Upper lobe of left lung (tissue), 6 donors: ENCODE results near the gene KLF2. TPM values are rescaled to one million over a fixed set of nuclear protein-coding genes. Genes with fewer than 3 reads are reported as not detected.

Source experiments
- ATAC-seq, 2 donors: fragments of 200-7000 bp; cut with Tn5 transposase; one replicate each; pipeline ENCODE4 v1.9.1; 2022; ENCODE audit warnings: mild to moderate bottlenecking in 2 of 2, moderate library complexity in 2 of 2; ENCODE audit not compliant: low FRiP score in 2 of 2
- DNase-seq, 2 donors: peaks; one replicate each; pipeline ENCODE4 v3.0.0-alpha.2; 2019 to 2020
- H3K27ac ChIP-seq, 4 donors: fragments of 200-600 bp; sonication (generic); one replicate each; pipeline ENCODE4 v1.5.1; 2016 to 2019
- H3K27me3 ChIP-seq, 4 donors: fragments of 200-600 bp; sonication (generic); one replicate each; pipeline ENCODE4 v1.5.1; 2017 to 2019
- H3K36me3 ChIP-seq, 4 donors: fragments of 200-600 bp; sonication (generic); one replicate each; pipeline ENCODE4 v1.5.1; 2016 to 2019
- H3K4me1 ChIP-seq, 4 donors: fragments of 200-600 bp; sonication (generic); one replicate each; pipeline ENCODE4 v1.5.1; 2018 to 2019
- H3K4me3 ChIP-seq, 4 donors: fragments of 200-600 bp; sonication (generic); one replicate each; pipeline ENCODE4 v1.5.1; 2017 to 2019; ENCODE audit warnings: mild to moderate bottlenecking in 2 of 4, moderate library complexity in 1 of 4
- H3K9me3 ChIP-seq, 4 donors: fragments of 200-600 bp; sonication (generic); one replicate each; pipeline ENCODE4 v1.5.1; 2018 to 2019
- EP300 ChIP-seq, 4 donors: sonication (generic); formaldehyde crosslinking; IDR thresholded peaks; one replicate each; pipeline ENCODE4 v1.5.1; 2017; ENCODE audit warnings: antibody characterized with exemption in 4 of 4, control low read depth in 2 of 4
- POLR2A ChIP-seq, 4 donors: fragments of 450-650 bp; IDR thresholded peaks; one replicate each; pipeline ENCODE4 v1.5.1; 2016 to 2017; ENCODE audit warnings: antibody characterized with exemption in 4 of 4, mild to moderate bottlenecking in 2 of 4
- POLR2AphosphoS5 ChIP-seq, 2 donors: sonication (generic); formaldehyde crosslinking; IDR thresholded peaks; one replicate each; pipeline ENCODE4 v1.5.1; 2017; ENCODE audit warnings: antibody characterized with exemption in 2 of 2
- whole genome bisulfite sequencing, 2 donors: methylation state at CpG; one replicate each; pipeline ENCODE4 v1.1.5; 2017 to 2018; 5-methylcytosine and 5-hydroxymethylcytosine counted together
- total RNA-seq, 6 donors: library from RNA; depleted of rRNA in 4 of 6; stranded (reverse); fragments of >200 nt in 4 of 6; gene quantifications; one replicate each; pipeline versions ENCODE4 v1.1.0 to v1.2.1, GENCODE V29; 2016 to 2021
- TF ChIP-seq, protein P1 (sequence below), 6 experiments: fragments of 450-650 bp in 4 of 6; fragments of 200-600 bp in 2 of 6; sonication (generic) in 2 of 6; IDR thresholded peaks; one replicate each; pipeline ENCODE4 v1.5.1; 2016 to 2019; ENCODE audit warnings: antibody characterized with exemption in 6 of 6
- donor health status: DM: no; HTN: no; CAD: no; lungs with moderate emphysema.
- donor health status: DM: no; HTN: yes; CAD: no; lungs with severe emphysema.

The KLF2 gene
- total RNA-seq, 6 donors from 2014 or later = 26.2 to 298 (median 75.8) TPM

- Histone ChIP-seq H3K27ac (peak overlapping the region in 2 of 4 donors; percentile 47 to 78), H3K27me3 (no peaks in the 10 kb centered on the region), H3K36me3 (peaks cover 0 to 29% (median 16%) of the 10 kb centered on the region in 4 donors), H3K4me1 (peaks cover 31 to 51% (median 45%) of the 10 kb centered on the region in 4 donors), H3K4me3 (no peak overlapping the region), H3K9me3 (no peaks in the 10 kb centered on the region)
- DNase-seq = no peak
- WGBS, 2 donors = 93 to 95% methylated on average over 5 to 8 of the region's 9 CpGs
- no peak for ATAC-seq
- TF ChIP-seq, protein P1, sequence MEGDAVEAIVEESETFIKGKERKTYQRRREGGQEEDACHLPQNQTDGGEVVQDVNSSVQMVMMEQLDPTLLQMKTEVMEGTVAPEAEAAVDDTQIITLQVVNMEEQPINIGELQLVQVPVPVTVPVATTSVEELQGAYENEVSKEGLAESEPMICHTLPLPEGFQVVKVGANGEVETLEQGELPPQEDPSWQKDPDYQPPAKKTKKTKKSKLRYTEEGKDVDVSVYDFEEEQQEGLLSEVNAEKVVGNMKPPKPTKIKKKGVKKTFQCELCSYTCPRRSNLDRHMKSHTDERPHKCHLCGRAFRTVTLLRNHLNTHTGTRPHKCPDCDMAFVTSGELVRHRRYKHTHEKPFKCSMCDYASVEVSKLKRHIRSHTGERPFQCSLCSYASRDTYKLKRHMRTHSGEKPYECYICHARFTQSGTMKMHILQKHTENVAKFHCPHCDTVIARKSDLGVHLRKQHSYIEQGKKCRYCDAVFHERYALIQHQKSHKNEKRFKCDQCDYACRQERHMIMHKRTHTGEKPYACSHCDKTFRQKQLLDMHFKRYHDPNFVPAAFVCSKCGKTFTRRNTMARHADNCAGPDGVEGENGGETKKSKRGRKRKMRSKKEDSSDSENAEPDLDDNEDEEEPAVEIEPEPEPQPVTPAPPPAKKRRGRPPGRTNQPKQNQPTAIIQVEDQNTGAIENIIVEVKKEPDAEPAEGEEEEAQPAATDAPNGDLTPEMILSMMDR (IDR thresholded peaks at IDR 0.05) = no peak
- TF ChIP-seq POLR2AphosphoS5 (IDR thresholded peaks at IDR 0.05) (no peak), EP300 (IDR thresholded peaks at IDR 0.05) (no peak), POLR2A (IDR thresholded peaks at IDR 0.05) (no peak)
Observed at GRCh38 chr19:16377521-16377920, 52.9 kb downstream of the KLF2 start.

Other genes starting within 250 kb of the KLF2 start
- 100 to 1,000 TPM; 258 to 569 (median 392) TPM for gene TPM4, start 248.3 kb upstream of the KLF2 start, total RNA-seq
- 100 to 1,000 TPM in 1 of 6 donors, 10 to 100 TPM in 5; 29.3 to 117 (median 60.6) TPM for gene RAB8A, start 212.9 kb upstream of the KLF2 start, total RNA-seq
- gene HSH2D, start 181.1 kb upstream of the KLF2 start, total RNA-seq = 10 to 100 TPM in 2 of 6 donors, 1 to 10 TPM in 4; 5.9 to 12.6 (median 8.2) TPM
- not detected for gene CIB3, start 151.3 kb upstream of the KLF2 start, total RNA-seq
- 10 to 100 TPM; 47.1 to 84.8 (median 58.5) TPM for gene FAM32A, start 139.4 kb upstream of the KLF2 start, total RNA-seq
- 10 to 100 TPM; 45.7 to 87.7 (median 62.5) TPM for gene AP1M1, start 126.9 kb upstream of the KLF2 start, total RNA-seq
- gene EPS15L1, start 147.1 kb downstream of the KLF2 start, total RNA-seq = 10 to 100 TPM; 18.2 to 62.9 (median 33.2) TPM
- gene CALR3, start 171.3 kb downstream of the KLF2 start, total RNA-seq = not detected
- 10 to 100 TPM in 1 of 6 donors, 1 to 10 TPM in 5; 4.3 to 26.2 (median 5.7) TPM for gene C19orf44, start 171.6 kb downstream of the KLF2 start, total RNA-seq
- gene CHERP, start 217.6 kb downstream of the KLF2 start, total RNA-seq = 10 to 100 TPM; 10.8 to 38.6 (median 22.0) TPM
- gene SLC35E1, start 247.6 kb downstream of the KLF2 start, total RNA-seq = 10 to 100 TPM; 48.5 to 60.8 (median 53.2) TPM